PC-9 (cell line): ENCODE results near the gene PIK3R5. TPM values are rescaled to one million over a fixed set of nuclear protein-coding genes. Genes with fewer than 3 reads are reported as not detected.

Experiments
- BruUV-seq: library from RNA; stranded (reverse); fragments of 400-500 nt; replicated peaks from 2 replicates; lab custom pipeline; 2021; lab: Mats Ljungman, UMichigan
- CTCF ChIA-PET: fragments of 300-600 bp; sonication (Branson Sonifier 250); formaldehyde crosslinking; loops from one replicate; lab custom pipeline; 2022; ENCODE audit warnings: antibody characterized with exemption; lab: Charles Lee
- POLR2A ChIA-PET: fragments of 300-600 bp; sonication (Branson Sonifier 250); formaldehyde crosslinking; loops from one replicate; lab custom pipeline; 2022; ENCODE audit warnings: antibody characterized with exemption; ENCODE audit not compliant: unreplicated experiment; lab: Charles Lee
- DNase-seq, 2 experiments: peaks; one replicate each; pipeline versions ENCODE4 v3.0.0 to v3.0.0-alpha.2; 2015 to 2022; ENCODE audit warnings: mixed read lengths in 1 of 2
- H2AFZ ChIP-seq: fragments of 200-600 bp; sonication (generic); 2 replicates; pipeline ENCODE4 v1.8.1; 2017; ENCODE audit warnings: antibody characterized with exemption
- H3F3A ChIP-seq: fragments of 200-600 bp; sonication (generic); 2 replicates; pipeline ENCODE4 v1.8.1; 2017; ENCODE audit warnings: antibody characterized with exemption, mild to moderate bottlenecking, low read depth; ENCODE audit not compliant: insufficient read depth
- H3K27ac ChIP-seq: fragments of 200-600 bp; sonication (generic); 2 replicates; pipeline ENCODE4 v1.6.1; 2016; ENCODE audit warnings: mixed run types
- H3K27me3 ChIP-seq: fragments of 200-600 bp; sonication (generic); 2 replicates; pipeline ENCODE4 v1.6.1; 2016; ENCODE audit warnings: low read depth, mixed run types; ENCODE audit not compliant: insufficient read depth
- H3K36me3 ChIP-seq: fragments of 200-600 bp; sonication (generic); 2 replicates; pipeline ENCODE4 v1.6.1; 2016; ENCODE audit warnings: low read depth, mixed run types
- H3K4me1 ChIP-seq: fragments of 200-600 bp; sonication (generic); replicated peaks from 2 replicates; pipeline ENCODE4 v1.6.1; 2016; ENCODE audit warnings: mixed run types; ENCODE audit not compliant: insufficient read depth
- H3K4me2 ChIP-seq: fragments of 200-600 bp; sonication (generic); 2 replicates; pipeline ENCODE4 v1.6.1; 2017; ENCODE audit warnings: mixed run types
- H3K4me3 ChIP-seq: fragments of 200-600 bp; sonication (generic); 2 replicates; pipeline ENCODE4 v1.6.1; 2016; ENCODE audit warnings: mixed run types
- H3K79me2 ChIP-seq: fragments of 200-600 bp; sonication (generic); 2 replicates; pipeline ENCODE4 v1.6.1; 2017; ENCODE audit warnings: low read depth, mixed run types
- H3K9me2 ChIP-seq: fragments of 200-600 bp; sonication (generic); 2 replicates; pipeline ENCODE4 v1.8.1; 2017; ENCODE audit warnings: mild to moderate bottlenecking; ENCODE audit not compliant: insufficient read depth
- H3K9me3 ChIP-seq: fragments of 200-600 bp; sonication (generic); 2 replicates; pipeline ENCODE4 v1.8.1; 2016; ENCODE audit warnings: low read depth; ENCODE audit not compliant: insufficient read depth
- H4K20me1 ChIP-seq: fragments of 200-600 bp; sonication (generic); 2 replicates; pipeline ENCODE4 v1.8.1; 2017; ENCODE audit not compliant: insufficient read depth
- CTCF ChIP-seq: fragments of 200-600 bp; sonication (generic); conservative IDR thresholded peaks from 2 replicates; pipeline ENCODE4 v1.6.1; 2017; ENCODE audit warnings: mixed run types, antibody characterized with exemption, mild to moderate bottlenecking, moderate library complexity
- EZH2 ChIP-seq: fragments of 200-600 bp; sonication (generic); IDR thresholded peaks from 2 replicates; pipeline ENCODE4 v1.8.0; 2017; ENCODE audit warnings: antibody characterized with exemption, low read depth
- intact Hi-C: fragments of 100-400 bp; cut with micrococcal nuclease; formaldehyde crosslinking; loops from one replicate; pipeline ENCODE4 v1.10.0; 2022; ENCODE audit not compliant: unreplicated experiment
- total RNA-seq: library from RNA; stranded (reverse); gene quantifications from 2 replicates; pipeline ENCODE4 v1.2.3, GENCODE V29; 2021

Gene PIK3R5
- total RNA-seq, 1 experiment from 2014 or later = not detected

- Histone ChIP-seq H3K4me2 (no peak overlapping the region), H3K9me3 (no peaks in the 10 kb centered on the region), H3K4me1 (no peaks in the 10 kb centered on the region), H3K79me2 (no peaks in the 10 kb centered on the region), H3K36me3 (no peaks in the 10 kb centered on the region), H3K27me3 (peaks cover 35% of the 10 kb centered on the region; the same call in 1 of the 2 replicates), H3K9me2 (no peaks in the 10 kb centered on the region), H3K27ac (no peak overlapping the region), H2AFZ (no peak overlapping the region), H3F3A (no peaks in the 10 kb centered on the region), H3K4me3 (no peak overlapping the region), H4K20me1 (no peaks in the 10 kb centered on the region)
- no TSS peak for BruUV-seq
- TF ChIP-seq CTCF = no peak
- TF ChIP-seq EZH2 = no peak
- DNase-seq = no peak
- ChIA-PET POLR2A (interaction anchor here (0.6 kb wide), 1 partner anchor 90 kb away, joined by 3 read pairs; no protein-coding TSS in a partner anchor), CTCF (no interaction called here)
- intact Hi-C loops = no loop called here
Observed at GRCh38 chr17:8898126-8898525, 67.4 kb downstream of the PIK3R5 start.

GRCh38 chr17:8896641-8897635, 68.6 kb downstream of the PIK3R5 start:
- CTCF ChIA-PET = no interaction called here
- H3F3A ChIP-seq = no peaks in the 10 kb centered on the region
- H3K9me3 ChIP-seq = no peaks in the 10 kb centered on the region
- H3K36me3 ChIP-seq = no peaks in the 10 kb centered on the region
- POLR2A ChIA-PET = no interaction called here
- no peaks in the 10 kb centered on the region for H3K9me2 ChIP-seq
- H4K20me1 ChIP-seq = no peaks in the 10 kb centered on the region
- TF ChIP-seq EZH2 = no peak
- TF ChIP-seq CTCF = no peak
- BruUV-seq = no TSS peak
- DNase-seq = no peak
- H3K79me2 ChIP-seq = no peaks in the 10 kb centered on the region
- no peak overlapping the region for H2AFZ ChIP-seq
- H3K27me3 ChIP-seq = peaks cover 43% of the 10 kb centered on the region; the same call in 1 of the 2 replicates
- no peak overlapping the region for H3K4me2 ChIP-seq
- H3K4me1 ChIP-seq = no peaks in the 10 kb centered on the region
- H3K4me3 ChIP-seq = no peak overlapping the region
- H3K27ac ChIP-seq = no peak overlapping the region
- intact Hi-C loops = no loop called here

GRCh38 chr17:8896087-8896486, 69.4 kb downstream of the PIK3R5 start:
- no peak for TF ChIP-seq EZH2
- TF ChIP-seq CTCF = no peak
- CTCF ChIA-PET = interaction anchor here (1.5 kb wide), 1 partner anchor 836 kb away, joined by 4 read pairs; no protein-coding TSS in a partner anchor
- intact Hi-C loops = no loop called here

More at GRCh38 chr17:8896087-8896486, 69.4 kb downstream of the PIK3R5 start:
- no peak overlapping the region for H3K4me3 ChIP-seq
- POLR2A ChIA-PET = no interaction called here
- H3K9me3 ChIP-seq = no peaks in the 10 kb centered on the region
- H3F3A ChIP-seq = no peaks in the 10 kb centered on the region
- no peaks in the 10 kb centered on the region for H3K4me1 ChIP-seq
- H3K79me2 ChIP-seq = no peaks in the 10 kb centered on the region
- no peaks in the 10 kb centered on the region for H3K9me2 ChIP-seq
- no peak for DNase-seq
- no peak overlapping the region for H2AFZ ChIP-seq
- no peak overlapping the region for H3K4me2 ChIP-seq
- H3K36me3 ChIP-seq = no peaks in the 10 kb centered on the region
- BruUV-seq = no TSS peak
- no peaks in the 10 kb centered on the region for H4K20me1 ChIP-seq
- H3K27ac ChIP-seq = no peak overlapping the region
- peaks cover 36% of the 10 kb centered on the region; the same call in 1 of the 2 replicates for H3K27me3 ChIP-seq
